Activated T-cell treated with anti-CD3 and anti-CD28 coated beads for 48 hours (primary cell): ENCODE data around the gene CYP2R1.
A peak's percentile ranks its signal among the peaks of the same experiment; 100 is the strongest.
"Not testable (repeated sequence)": the region's sequence is repeated elsewhere in the genome, so short reads cannot be mapped to it uniquely, and the experiment has no call there.

Source experiments
- DNase-seq: peaks from one replicate; pipeline ENCODE4 v3.0.0-alpha.2; 2020; ENCODE audit warnings: low read depth

CYP2R1 gene

GRCh38 chr11:14891143-14892035, 642 bp downstream of the CYP2R1 start:
- peak; percentile 79 for DNase-seq

- DNase-seq: no peak
Observed at GRCh38 chr11:14886513-14886912, 5.5 kb downstream of the CYP2R1 start.

GRCh38 chr11:14884667-14885273, 7.3 kb downstream of the CYP2R1 start:
- no peak for DNase-seq

- DNase-seq: not testable (repeated sequence)
Observed at GRCh38 chr11:14883683-14884082, 8.3 kb downstream of the CYP2R1 start.

GRCh38 chr11:14882196-14882595, 9.8 kb downstream of the CYP2R1 start:
- DNase-seq: no peak

GRCh38 chr11:14881576-14882193, 10.3 kb downstream of the CYP2R1 start:
- DNase-seq: no peak

- DNase-seq: no peak
Observed at GRCh38 chr11:14875163-14875562, 16.9 kb downstream of the CYP2R1 start.

GRCh38 chr11:14873632-14874031, 18.4 kb downstream of the CYP2R1 start:
- no peak for DNase-seq

- no peak for DNase-seq
Observed at GRCh38 chr11:14872032-14872431, 20.0 kb downstream of the CYP2R1 start.

- DNase-seq: not testable (repeated sequence)
Observed at GRCh38 chr11:14863775-14864174, 28.3 kb downstream of the CYP2R1 start.

GRCh38 chr11:14861680-14862079, 30.4 kb downstream of the CYP2R1 start:
- no peak for DNase-seq

- DNase-seq: no peak
Observed at GRCh38 chr11:14860511-14860910, 31.5 kb downstream of the CYP2R1 start.

GRCh38 chr11:14858404-14858803, 33.6 kb downstream of the CYP2R1 start:
- no peak for DNase-seq

GRCh38 chr11:14857621-14858020, 34.4 kb downstream of the CYP2R1 start:
- no peak for DNase-seq

GRCh38 chr11:14855890-14856289, 36.1 kb downstream of the CYP2R1 start:
- DNase-seq: no peak

- no peak for DNase-seq
Observed at GRCh38 chr11:14854057-14854456, 38.0 kb downstream of the CYP2R1 start.

- DNase-seq: no peak
Observed at GRCh38 chr11:14852571-14853177, 39.4 kb downstream of the CYP2R1 start.

- no peak for DNase-seq
Observed at GRCh38 chr11:14842002-14842401, 50.0 kb downstream of the CYP2R1 start.

GRCh38 chr11:14835496-14836492, 56.2 kb downstream of the CYP2R1 start:
- DNase-seq: no peak
